DMS 273 (cell line): Measurements from ENCODE around the gene BAZ1B.
"Not testable (repeated sequence)": the region's sequence is repeated elsewhere in the genome, so short reads cannot be mapped to it uniquely, and the experiment has no call there.

Source experiments
- DNase-seq: peaks from one replicate; lab custom pipeline; 2025; ENCODE audit not compliant: unreplicated experiment; lab: John Stamatoyannopoulos, UW

Gene BAZ1B, protein sequence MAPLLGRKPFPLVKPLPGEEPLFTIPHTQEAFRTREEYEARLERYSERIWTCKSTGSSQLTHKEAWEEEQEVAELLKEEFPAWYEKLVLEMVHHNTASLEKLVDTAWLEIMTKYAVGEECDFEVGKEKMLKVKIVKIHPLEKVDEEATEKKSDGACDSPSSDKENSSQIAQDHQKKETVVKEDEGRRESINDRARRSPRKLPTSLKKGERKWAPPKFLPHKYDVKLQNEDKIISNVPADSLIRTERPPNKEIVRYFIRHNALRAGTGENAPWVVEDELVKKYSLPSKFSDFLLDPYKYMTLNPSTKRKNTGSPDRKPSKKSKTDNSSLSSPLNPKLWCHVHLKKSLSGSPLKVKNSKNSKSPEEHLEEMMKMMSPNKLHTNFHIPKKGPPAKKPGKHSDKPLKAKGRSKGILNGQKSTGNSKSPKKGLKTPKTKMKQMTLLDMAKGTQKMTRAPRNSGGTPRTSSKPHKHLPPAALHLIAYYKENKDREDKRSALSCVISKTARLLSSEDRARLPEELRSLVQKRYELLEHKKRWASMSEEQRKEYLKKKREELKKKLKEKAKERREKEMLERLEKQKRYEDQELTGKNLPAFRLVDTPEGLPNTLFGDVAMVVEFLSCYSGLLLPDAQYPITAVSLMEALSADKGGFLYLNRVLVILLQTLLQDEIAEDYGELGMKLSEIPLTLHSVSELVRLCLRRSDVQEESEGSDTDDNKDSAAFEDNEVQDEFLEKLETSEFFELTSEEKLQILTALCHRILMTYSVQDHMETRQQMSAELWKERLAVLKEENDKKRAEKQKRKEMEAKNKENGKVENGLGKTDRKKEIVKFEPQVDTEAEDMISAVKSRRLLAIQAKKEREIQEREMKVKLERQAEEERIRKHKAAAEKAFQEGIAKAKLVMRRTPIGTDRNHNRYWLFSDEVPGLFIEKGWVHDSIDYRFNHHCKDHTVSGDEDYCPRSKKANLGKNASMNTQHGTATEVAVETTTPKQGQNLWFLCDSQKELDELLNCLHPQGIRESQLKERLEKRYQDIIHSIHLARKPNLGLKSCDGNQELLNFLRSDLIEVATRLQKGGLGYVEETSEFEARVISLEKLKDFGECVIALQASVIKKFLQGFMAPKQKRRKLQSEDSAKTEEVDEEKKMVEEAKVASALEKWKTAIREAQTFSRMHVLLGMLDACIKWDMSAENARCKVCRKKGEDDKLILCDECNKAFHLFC (N-terminal part only)

DNA sequence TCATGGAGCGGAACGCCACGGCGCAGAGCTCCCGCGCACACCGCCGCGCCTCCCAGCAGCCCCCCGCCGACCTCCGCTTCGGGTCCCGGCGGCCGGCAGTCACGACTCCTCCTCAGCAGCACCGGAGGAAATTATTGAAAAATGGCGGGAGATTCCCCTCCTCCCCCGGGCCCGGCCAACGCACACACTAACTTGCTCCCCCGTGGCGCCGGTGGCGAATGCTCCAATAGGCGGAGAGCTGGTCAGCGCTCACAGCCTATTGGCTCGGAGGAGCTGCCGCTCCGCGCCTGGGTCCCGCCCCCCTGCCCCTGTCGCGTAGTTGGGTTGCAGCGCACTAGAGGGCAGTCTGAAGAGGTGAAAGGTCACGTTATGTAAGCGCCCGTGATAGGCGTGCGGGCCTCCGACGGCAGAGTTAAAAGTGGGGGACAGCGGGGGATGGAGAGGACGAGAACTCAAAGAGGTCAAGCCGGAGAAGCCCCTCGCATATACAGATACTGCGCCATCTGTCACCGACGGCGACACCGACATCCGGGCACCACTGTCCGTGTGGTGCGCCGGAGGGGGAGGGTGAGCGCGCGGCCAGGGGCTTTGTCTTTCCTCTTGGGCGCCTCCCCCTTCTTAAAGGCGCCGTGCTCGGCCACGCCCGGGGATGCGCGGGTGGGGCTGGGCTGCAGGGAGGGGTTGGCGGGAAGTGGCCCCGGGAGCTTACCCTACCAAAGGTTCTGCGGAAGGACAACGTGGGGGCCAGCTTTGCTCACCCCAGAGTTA lies at the start of gene BAZ1B:
TSS of gene BAZ1B (minus strand) at position 189 of the 768 bp plus-strand sequence. CDS start 360 bp downstream, outside the sequence.
- DNase-seq = peak; percentile 100

DNA sequence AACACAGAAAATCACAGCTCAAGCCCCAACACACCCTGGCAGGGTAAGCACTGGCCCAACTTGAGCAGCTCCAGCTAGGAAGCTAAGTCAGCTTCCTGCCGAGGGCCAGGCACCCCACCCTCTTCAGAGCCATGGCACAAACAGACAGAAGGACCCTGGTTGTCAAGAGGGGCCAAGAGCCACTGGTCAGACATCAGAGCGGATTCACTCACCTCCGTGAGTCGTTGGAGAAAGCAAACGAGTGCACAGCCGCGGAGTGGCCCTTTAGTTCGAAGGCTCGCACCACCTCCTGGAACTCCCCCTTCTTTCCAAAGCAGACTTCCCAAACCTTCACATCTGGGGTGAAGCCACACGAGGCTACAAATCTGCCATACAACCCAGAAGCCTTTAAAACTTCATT lies 48.9 kb upstream of the BAZ1B start:
- DNase-seq = no peak

DNA sequence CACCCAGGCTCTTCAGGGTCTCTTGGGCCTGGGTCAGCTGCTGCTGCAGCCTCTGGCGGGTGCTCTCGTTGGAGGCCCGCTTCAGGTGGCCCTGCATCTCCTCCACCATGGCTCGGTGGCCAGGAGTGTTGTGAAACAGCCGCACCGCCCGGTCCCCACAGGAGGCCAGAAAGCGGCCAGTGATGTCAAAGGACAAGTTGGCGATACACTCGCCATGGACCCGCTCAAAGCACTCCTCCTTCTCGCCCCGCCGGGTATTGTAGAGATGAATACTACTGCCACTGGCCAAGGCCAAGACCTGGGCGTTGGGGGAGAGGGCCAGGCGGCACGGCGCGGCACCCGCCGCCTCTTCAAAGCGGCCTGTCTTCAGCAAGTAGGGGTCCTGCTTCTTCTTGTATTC lies 48.4 kb upstream of the BAZ1B start:
- no peak for DNase-seq

- DNase-seq = no peak
Observed at GRCh38 chr7:73569042-73569608, 47.0 kb upstream of the BAZ1B start.

GRCh38 chr7:73567846-73568685 lies 46.0 kb upstream of the BAZ1B start:
- DNase-seq = no peak

GRCh38 chr7:73567140-73567539 lies 45.0 kb upstream of the BAZ1B start:
- no peak for DNase-seq

DNA sequence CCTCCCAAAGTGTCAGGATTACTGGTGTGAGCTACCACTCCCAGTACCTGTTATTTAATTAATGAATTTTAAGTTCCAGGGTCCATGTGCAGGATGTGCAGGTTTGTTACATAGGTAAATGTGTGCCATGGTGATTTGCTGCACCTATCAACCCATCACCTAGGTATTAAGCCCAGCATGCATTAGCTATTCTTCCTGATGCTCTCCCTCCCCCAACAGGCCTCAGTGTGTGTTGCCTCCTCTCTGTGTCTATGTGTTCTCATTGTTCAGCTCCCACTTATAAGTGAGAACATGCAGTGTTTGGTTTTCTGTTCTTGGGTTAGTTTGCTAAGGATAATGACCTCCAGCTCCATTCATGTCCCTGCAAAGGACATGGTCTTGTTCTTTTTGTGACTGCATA lies 44.3 kb upstream of the BAZ1B start:
- not testable (repeated sequence) for DNase-seq

DNA sequence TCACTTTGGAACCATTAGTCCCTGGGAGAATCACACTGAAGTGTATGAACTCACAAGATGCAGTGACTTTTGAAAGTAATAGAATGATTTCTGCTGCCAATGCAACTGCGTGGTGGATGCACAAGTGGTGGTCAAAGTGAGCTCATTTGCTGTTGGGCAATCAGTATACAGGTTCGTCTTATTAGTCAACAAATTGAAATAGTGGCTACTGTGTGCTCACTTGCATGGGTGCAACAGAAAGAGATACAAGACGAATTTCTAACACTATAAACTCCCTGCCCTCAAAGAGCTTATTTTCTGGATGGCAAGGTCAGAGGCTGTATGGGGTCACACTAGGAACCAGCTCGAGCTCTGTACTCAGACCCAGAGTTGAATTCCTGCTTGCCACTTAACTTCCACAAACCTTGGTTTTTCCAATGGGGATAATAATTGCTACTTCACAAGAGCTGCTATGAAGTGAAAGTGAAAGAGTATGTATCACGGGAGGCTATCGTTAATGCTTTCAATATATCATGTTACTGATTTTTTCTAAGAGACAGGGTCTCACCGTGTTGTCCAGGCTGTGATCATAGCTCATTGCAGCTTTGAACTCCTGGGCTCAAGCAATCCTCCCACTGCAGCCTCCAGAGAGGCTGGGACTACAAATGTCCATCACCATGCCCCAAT lies 43.7 kb upstream of the BAZ1B start:
- no peak for DNase-seq

DNA sequence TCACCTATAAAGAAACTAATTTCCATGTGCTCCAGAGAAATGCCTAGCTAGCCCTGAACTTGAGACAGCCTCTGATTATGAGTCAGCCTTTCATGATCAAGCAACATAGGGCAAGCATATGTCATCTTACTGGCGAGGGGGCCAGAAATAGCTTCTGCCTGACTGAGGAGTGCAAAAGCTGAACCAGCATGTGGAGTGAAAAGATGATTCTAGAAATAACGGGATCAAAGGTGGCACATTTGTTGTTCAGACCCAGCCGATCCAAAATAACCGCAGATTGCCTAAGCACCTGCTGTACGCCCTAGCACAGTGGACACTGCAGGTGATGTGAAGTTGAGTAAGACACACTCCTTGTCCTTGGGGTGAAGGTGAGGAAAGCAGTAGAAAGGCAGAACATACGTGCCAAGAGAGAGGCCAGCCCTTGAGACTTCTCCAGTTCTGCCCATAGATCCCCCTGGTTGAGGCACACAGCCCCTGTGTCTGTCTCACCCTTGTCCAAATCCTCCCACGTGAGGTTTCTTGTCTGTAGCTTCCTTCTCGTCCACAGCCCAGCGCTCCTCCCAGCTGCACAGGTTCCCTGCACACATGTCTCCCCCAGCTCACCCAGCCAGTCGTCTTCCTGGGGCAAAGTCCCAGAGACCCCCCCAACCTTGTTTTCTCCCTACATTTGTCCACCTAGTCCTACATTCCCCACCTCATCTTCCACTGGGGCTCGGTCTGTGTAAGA lies 38.2 kb upstream of the BAZ1B start:
- DNase-seq = peak; percentile 90

DNA sequence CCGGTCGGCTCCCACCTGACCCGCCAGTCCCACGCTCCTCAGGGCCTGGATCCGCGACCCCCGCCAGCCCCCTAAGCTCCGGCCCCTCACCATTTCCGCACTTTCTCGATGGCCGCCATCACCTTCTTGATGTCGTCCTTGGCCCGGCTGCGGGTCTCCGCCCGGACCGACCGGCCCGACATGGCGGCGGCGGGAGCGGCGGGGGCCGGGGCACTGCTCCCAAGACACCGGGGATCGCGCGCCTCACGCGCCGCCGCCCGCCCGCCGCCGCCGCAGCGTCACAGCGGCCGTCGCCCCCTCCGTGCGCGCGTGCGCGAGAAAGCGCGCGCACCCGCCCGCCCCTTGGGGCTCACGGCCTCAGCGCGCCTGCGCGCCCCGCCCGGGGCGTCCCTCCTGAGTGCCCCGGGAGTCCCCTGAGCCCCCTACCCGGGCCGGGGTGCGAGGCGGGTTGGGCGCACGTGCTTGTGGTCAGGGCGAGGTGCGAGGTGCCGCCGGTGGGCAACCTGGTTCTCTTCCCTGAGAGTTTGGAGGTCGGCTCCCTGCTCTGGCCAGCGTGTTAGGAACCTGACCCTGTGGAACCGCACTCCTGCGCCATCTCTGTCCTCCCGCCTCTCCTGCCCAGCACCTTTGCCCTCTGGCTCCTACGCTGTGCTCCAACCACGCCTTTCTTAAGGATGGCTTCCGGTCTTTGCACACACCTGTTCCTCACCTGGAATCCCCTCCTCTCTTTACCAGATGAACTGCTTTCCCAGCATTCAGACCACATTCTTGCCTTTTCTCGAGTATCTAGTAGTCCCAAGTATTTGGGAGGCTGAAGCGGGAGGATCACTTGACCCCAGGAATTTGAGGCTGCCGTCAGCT lies 35.5 kb upstream of the BAZ1B start, which contains the start of gene BCL7B:
TSS of gene BCL7B (minus strand) at position 294 of the 861 bp plus-strand sequence. CDS start at position 182, 112 bp downstream.
- DNase-seq = peak; percentile 94

DNA sequence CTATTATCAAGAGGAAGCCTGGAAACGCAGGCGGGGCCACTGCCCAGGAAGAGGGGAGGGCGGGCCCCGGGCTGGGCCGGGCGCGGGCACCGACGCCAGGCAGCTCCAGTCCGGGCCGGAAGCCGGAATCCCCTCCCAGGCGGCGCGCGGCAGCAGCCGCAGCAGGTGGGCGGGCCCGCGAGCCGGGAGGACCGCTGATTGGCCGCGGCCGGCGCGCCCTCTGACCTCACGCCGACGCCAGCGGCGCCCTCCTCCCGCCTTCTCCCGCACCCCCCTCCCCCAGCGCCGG lies 35.0 kb upstream of the BAZ1B start:
- peak; percentile 99 for DNase-seq

DNA sequence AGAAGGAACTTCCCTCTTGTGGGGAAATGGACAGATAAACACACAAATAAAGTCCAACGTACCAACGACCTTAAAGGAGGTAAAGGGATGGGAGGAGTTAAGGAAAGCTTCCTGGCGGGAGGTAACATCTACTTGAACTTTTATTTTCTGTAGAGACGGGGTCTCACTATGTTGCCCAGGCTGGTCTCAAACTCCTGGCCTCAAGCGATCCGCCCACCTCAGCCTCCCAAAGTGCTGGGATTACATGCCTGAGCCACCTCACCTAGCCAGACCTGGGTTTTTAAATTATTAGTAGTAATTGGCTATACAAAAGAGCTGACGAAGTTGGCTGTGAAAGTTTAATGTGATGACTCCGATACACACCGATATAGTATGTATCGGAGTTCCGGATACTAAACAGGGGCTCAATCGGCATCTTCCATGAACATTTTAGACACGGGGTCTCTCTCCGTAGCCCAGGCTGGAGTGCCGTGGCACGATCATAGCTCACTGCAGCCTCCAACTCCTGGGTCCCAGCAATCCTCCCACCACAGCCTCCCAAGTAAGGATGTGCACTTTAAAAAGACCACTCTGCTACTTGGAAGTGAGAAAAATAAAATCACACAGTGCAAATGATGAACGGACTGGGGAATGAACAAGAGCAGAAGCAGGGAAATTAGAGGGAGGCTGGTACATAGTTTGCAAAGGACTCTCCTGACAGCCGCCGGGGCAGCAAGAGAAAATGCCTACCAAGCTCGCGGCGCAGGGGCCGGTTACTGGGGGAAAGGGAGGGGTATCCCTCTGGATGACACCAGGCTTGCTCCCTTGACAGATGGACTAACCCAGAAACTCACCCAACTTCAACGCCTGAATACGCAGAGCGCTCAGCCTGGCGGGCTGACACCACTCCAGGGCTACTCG lies 34.4 kb upstream of the BAZ1B start:
- DNase-seq = no peak

GRCh38 chr7:73555411-73555982 lies 33.4 kb upstream of the BAZ1B start:
- no peak for DNase-seq

DNA sequence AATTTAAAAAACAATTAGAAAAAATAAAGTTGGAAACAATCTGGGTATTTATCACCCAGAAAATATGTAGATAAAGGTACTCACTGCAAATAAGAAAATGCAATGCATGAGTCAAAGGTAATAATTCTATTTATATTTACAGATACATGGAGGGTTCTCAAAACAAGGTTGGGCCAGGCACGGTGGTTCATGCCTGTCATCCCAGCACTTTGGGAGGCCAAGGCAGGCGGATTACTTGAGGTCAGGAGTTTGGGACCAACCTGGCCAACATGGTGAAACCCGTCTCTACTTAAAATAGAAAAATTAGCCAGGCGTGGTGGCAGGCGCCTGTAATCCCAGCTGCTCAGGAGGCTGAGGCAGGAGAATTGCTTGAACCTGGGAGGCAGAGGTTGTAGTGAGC lies 28.0 kb upstream of the BAZ1B start:
- not testable (repeated sequence) for DNase-seq

- no peak for DNase-seq
Observed at GRCh38 chr7:73549176-73549575, 27.1 kb upstream of the BAZ1B start.

- no peak for DNase-seq
Observed at GRCh38 chr7:73547841-73548240, 25.7 kb upstream of the BAZ1B start.
